H1 (cell line): ENCODE data around the gene CHD2. TPM values are rescaled to one million over a fixed set of nuclear protein-coding genes. Genes with fewer than 3 reads are reported as not detected.

ENCODE experiments used
- CTCF ChIA-PET: fragments of 300-600 bp; sonication (Branson Sonifier 250); formaldehyde crosslinking; loops from one replicate; lab custom pipeline; 2021; ENCODE audit not compliant: partially characterized antibody; lab: Charles Lee
- POLR2A ChIA-PET: fragments of 300-600 bp; sonication (Branson Sonifier 250); formaldehyde crosslinking; loops from one replicate; lab custom pipeline; 2021; ENCODE audit warnings: inconsistent platforms; ENCODE audit not compliant: partially characterized antibody; lab: Charles Lee
- DNase-seq, 2 experiments: peaks; one replicate each; pipeline versions ENCODE4 v3.0.0 to v3.0.0-alpha.2; 2010 to 2022; ENCODE audit warnings: low spot score in 2 of 2, low read depth in 1 of 2, mixed read lengths in 1 of 2
- FAIRE-seq: peaks from 2 replicates; lab custom pipeline; 2011; peaks lifted over from hg19 to GRCh38; lab: Jason Lieb, UNC
- H2AFZ ChIP-seq: 2 replicates; pipeline ENCODE4 v1.8.1; 2012; ENCODE audit warnings: low read length, inconsistent platforms
- H2AK5ac ChIP-seq: 2 replicates; pipeline ENCODE4 v1.6.1; 2013; ENCODE audit warnings: low read depth, low read length
- H2BK120ac ChIP-seq: replicated peaks from 2 replicates; pipeline ENCODE3; 2013; ENCODE audit warnings: low read depth, low read length, inconsistent platforms
- H2BK12ac ChIP-seq: 2 replicates; pipeline ENCODE4 v1.6.1; 2013; ENCODE audit warnings: low read depth, low read length
- H2BK15ac ChIP-seq: 2 replicates; pipeline ENCODE4 v1.6.1; 2013; ENCODE audit warnings: low read length
- H2BK20ac ChIP-seq: 2 replicates; pipeline ENCODE4 v1.6.1; 2013; ENCODE audit warnings: low read length
- H2BK5ac ChIP-seq: 2 replicates; pipeline ENCODE4 v1.6.1; 2013; ENCODE audit warnings: low read depth, low read length
- H3K14ac ChIP-seq: 2 replicates; pipeline ENCODE4 v1.6.1; 2013; ENCODE audit warnings: inconsistent platforms; ENCODE audit not compliant: insufficient read length
- H3K18ac ChIP-seq: 2 replicates; pipeline ENCODE4 v1.6.1; 2013; ENCODE audit warnings: low read length; ENCODE audit errors: extremely low read depth
- H3K23ac ChIP-seq: 2 replicates; pipeline ENCODE4 v1.6.1; 2013; ENCODE audit warnings: inconsistent platforms; ENCODE audit not compliant: insufficient read length
- H3K23me2 ChIP-seq: 2 replicates; pipeline ENCODE4 v1.6.1; 2013; ENCODE audit warnings: low read depth, low read length
- H3K27ac ChIP-seq: 2 replicates; pipeline ENCODE4 v1.6.1; 2011; ENCODE audit warnings: low read depth, low read length, inconsistent platforms
- H3K27me3 ChIP-seq, 4 experiments: replicated peaks in 1 of 4; 1 replicate in 1 of 4; 2 replicates in 3 of 4; pipeline versions ENCODE4 v1.6.1 to v1.8.1; 2011 to 2013; ENCODE audit warnings: low read length in 3 of 4, mild to moderate bottlenecking in 3 of 4, inconsistent platforms in 2 of 4, mixed read lengths in 2 of 4, moderate library complexity in 1 of 4; ENCODE audit not compliant: control insufficient read depth in 3 of 4, insufficient read depth in 3 of 4; ENCODE audit errors: extremely low read depth in 1 of 4
- H3K36me3 ChIP-seq, 4 experiments: 2 replicates each; pipeline versions ENCODE4 v1.6.1 to v1.8.1; 2011 to 2013; ENCODE audit warnings: mild to moderate bottlenecking in 4 of 4, low read length in 3 of 4, moderate library complexity in 2 of 4, control low read depth in 1 of 4, inconsistent platforms in 1 of 4; ENCODE audit not compliant: insufficient read depth in 4 of 4, control insufficient read depth in 2 of 4
- H3K4ac ChIP-seq: replicated peaks from 2 replicates; pipeline ENCODE3; 2013; ENCODE audit warnings: low read length, low read depth, mixed read lengths, inconsistent platforms; ENCODE audit not compliant: insufficient read length
- H3K4me1 ChIP-seq, 4 experiments: replicated peaks in 1 of 4; 1 replicate in 1 of 4; 2 replicates in 3 of 4; pipeline versions ENCODE4 v1.6.1 to v1.8.1; 2011 to 2013; ENCODE audit warnings: low read length in 3 of 4, inconsistent platforms in 2 of 4, mixed read lengths in 1 of 4; ENCODE audit not compliant: insufficient read depth in 4 of 4, control insufficient read depth in 3 of 4
- H3K4me2 ChIP-seq, 2 experiments: 2 replicates each; pipeline versions ENCODE4 v1.6.1 to v1.8.1; 2011 to 2013; ENCODE audit warnings: low read depth in 2 of 2, low read length in 2 of 2, control low read depth in 1 of 2, inconsistent platforms in 1 of 2, mild to moderate bottlenecking in 1 of 2; ENCODE audit not compliant: insufficient read depth in 1 of 2
- H3K4me3 ChIP-seq, 4 experiments: fragments of 200-600, 300-600 bp in 1 of 4; sonication (generic), shearing (Covaris generic), sonication (Bioruptor Twin) in 1 of 4; 2 replicates each; pipeline versions ENCODE4 v1.5.1 to v1.8.1; 2011 to 2016; ENCODE audit warnings: low read length in 4 of 4, low read depth in 3 of 4, control low read depth in 2 of 4, inconsistent platforms in 2 of 4, mild to moderate bottlenecking in 2 of 4, mixed read lengths in 1 of 4, moderate library complexity in 1 of 4; ENCODE audit not compliant: insufficient read depth in 2 of 4; ENCODE audit errors: extremely low read depth in 1 of 4
- H3K56ac ChIP-seq: replicated peaks from 2 replicates; pipeline ENCODE3; 2013; ENCODE audit warnings: low read depth, mild to moderate bottlenecking, mixed read lengths, low read length, inconsistent platforms; ENCODE audit not compliant: insufficient read length
- H3K79me1 ChIP-seq: 2 replicates; pipeline ENCODE4 v1.6.1; 2013; ENCODE audit warnings: low read depth, low read length, control low read depth
- H3K79me2 ChIP-seq, 2 experiments: 2 replicates each; pipeline versions ENCODE4 v1.6.1 to v1.8.1; 2012 to 2013; ENCODE audit warnings: low read length in 2 of 2, mild to moderate bottlenecking in 2 of 2, inconsistent platforms in 1 of 2; ENCODE audit not compliant: insufficient read depth in 2 of 2, control insufficient read depth in 1 of 2
- H3K9ac ChIP-seq, 4 experiments: replicated peaks in 1 of 4; 1 replicate in 1 of 4; 2 replicates in 3 of 4; pipeline versions ENCODE4 v1.6.1 to v1.8.1; 2011 to 2013; ENCODE audit warnings: low read depth in 3 of 4, low read length in 3 of 4, control low read depth in 2 of 4, mild to moderate bottlenecking in 2 of 4, moderate library complexity in 2 of 4, inconsistent platforms in 1 of 4; ENCODE audit errors: extremely low read depth in 1 of 4
- H3K9me3 ChIP-seq, 2 experiments: 2 replicates each; pipeline versions ENCODE4 v1.6.1 to v1.8.1; 2012 to 2013; ENCODE audit warnings: mild to moderate bottlenecking in 2 of 2, moderate library complexity in 2 of 2, control low read depth in 1 of 2, inconsistent platforms in 1 of 2, low read depth in 1 of 2, low read length in 1 of 2, mixed read lengths in 1 of 2; ENCODE audit not compliant: insufficient read depth in 2 of 2
- H4K20me1 ChIP-seq, 2 experiments: replicated peaks in 1 of 2; 2 replicates each; pipeline versions ENCODE3 to v1.8.1; 2011 to 2013; ENCODE audit warnings: inconsistent platforms in 2 of 2, low read length in 2 of 2, mild to moderate bottlenecking in 1 of 2; ENCODE audit not compliant: insufficient read depth in 2 of 2, control insufficient read depth in 1 of 2
- H4K5ac ChIP-seq: 2 replicates; pipeline ENCODE4 v1.6.1; 2013; ENCODE audit warnings: low read length, low read depth, mixed read lengths, inconsistent platforms; ENCODE audit not compliant: insufficient read length
- H4K8ac ChIP-seq: 2 replicates; pipeline ENCODE4 v1.8.0; 2013; ENCODE audit warnings: mild to moderate bottlenecking, moderate library complexity, low read length, inconsistent platforms; ENCODE audit not compliant: insufficient read depth; ENCODE audit errors: extremely low read depth
- H4K91ac ChIP-seq: replicated peaks from 2 replicates; pipeline ENCODE3; 2013; ENCODE audit warnings: low read length, mixed read lengths, inconsistent platforms; ENCODE audit not compliant: insufficient read length
- CHD1 ChIP-seq: IDR thresholded peaks from 2 replicates; pipeline ENCODE4 v1.6.1; 2012; ENCODE audit warnings: low read depth, low read length, improper control_type of control experiment
- CTBP2 ChIP-seq: IDR thresholded peaks from 2 replicates; pipeline ENCODE4 v1.7.0; 2011; ENCODE audit warnings: borderline replicate concordance, mild to moderate bottlenecking, moderate library complexity, mixed read lengths, low read length; ENCODE audit not compliant: insufficient read depth, insufficient read length
- EGR1 ChIP-seq: IDR thresholded peaks from 2 replicates; pipeline ENCODE4 v1.6.1; 2011; ENCODE audit warnings: low read depth, low read length, borderline replicate concordance
- GTF2F1 ChIP-seq: IDR thresholded peaks from 2 replicates; pipeline ENCODE4 v1.6.1; 2012; ENCODE audit warnings: low read depth, low read length, improper control_type of control experiment, borderline replicate concordance
- KDM4A ChIP-seq: IDR thresholded peaks from one replicate; pipeline ENCODE4 v1.7.1; 2012; ENCODE audit warnings: low read depth, mild to moderate bottlenecking, moderate library complexity, low read length, inconsistent platforms; ENCODE audit not compliant: severe bottlenecking
- SP2 ChIP-seq: IDR thresholded peaks from 2 replicates; pipeline ENCODE4 v1.6.1; 2012; ENCODE audit warnings: mild to moderate bottlenecking, low read length, inconsistent platforms
- ZNF274 ChIP-seq: IDR thresholded peaks from 2 replicates; pipeline ENCODE4 v1.7.0; 2012; ENCODE audit warnings: low read length, borderline replicate concordance; ENCODE audit errors: extremely low read depth
- WGBS, 2 experiments: shearing (Covaris generic) in 1 of 2; methylation state at CpG; one replicate each; pipeline versions ENCODE4 v1.1.6 to v1.1.7; 2013 to 2015; ENCODE audit warnings: low lambda C conversion rate in 2 of 2, mixed read lengths in 2 of 2, inconsistent platforms in 1 of 2, low coverage in 1 of 2, missing lambda C conversion rate in 1 of 2; ENCODE audit not compliant: insufficient replicate concordance in 2 of 2, insufficient coverage in 1 of 2, insufficient read length in 1 of 2; ENCODE audit errors: extremely low coverage in 1 of 2, missing lambda C conversion rate in 1 of 2; 5-methylcytosine and 5-hydroxymethylcytosine counted together
- polyA plus RNA-seq, 7 experiments: library from polyadenylated mRNA; depleted of rRNA in 3 of 7; stranded (reverse) in 5 of 7; unstranded in 2 of 7; fragments of >200 nt in 5 of 7; fragments of 200-250 nt in 2 of 7; gene quantifications; 1 replicate in 5 of 7; 2 replicates in 1 of 7; 4 replicates in 1 of 7; pipeline versions ENCODE4 v1.2.1 to v1.2.3, GENCODE V29; 2011 to 2013; ENCODE audit warnings: missing spikeins in 2 of 7, mixed read lengths in 2 of 7
- total RNA-seq: library from RNA; stranded (reverse); fragmentation: NEBNext Ultra II Directional; extraction: Animal tissue kit (Norgen Biotek cat#: 25700); gene quantifications from 2 replicates; pipeline ENCODE4 v1.2.1, GENCODE V29; 2021
- TF ChIP-seq, protein P1 (sequence below), 3 experiments: IDR thresholded peaks; 1 replicate in 2 of 3; 2 replicates in 1 of 3; pipeline versions ENCODE4 v1.5.1 to v1.6.1; 2011; ENCODE audit warnings: low read length in 3 of 3, mild to moderate bottlenecking in 3 of 3, inconsistent platforms in 2 of 3, low read depth in 1 of 3, moderate library complexity in 1 of 3; ENCODE audit not compliant: insufficient read depth in 1 of 3; ENCODE audit errors: control extremely low read depth in 1 of 3

The CHD2 gene
- total and polyA plus RNA-seq, 2 of the 8 experiments (the other 6 are each of a cell fraction or from before 2014, with no cell fraction given), result 28.8 to 70.0 TPM

DNA sequence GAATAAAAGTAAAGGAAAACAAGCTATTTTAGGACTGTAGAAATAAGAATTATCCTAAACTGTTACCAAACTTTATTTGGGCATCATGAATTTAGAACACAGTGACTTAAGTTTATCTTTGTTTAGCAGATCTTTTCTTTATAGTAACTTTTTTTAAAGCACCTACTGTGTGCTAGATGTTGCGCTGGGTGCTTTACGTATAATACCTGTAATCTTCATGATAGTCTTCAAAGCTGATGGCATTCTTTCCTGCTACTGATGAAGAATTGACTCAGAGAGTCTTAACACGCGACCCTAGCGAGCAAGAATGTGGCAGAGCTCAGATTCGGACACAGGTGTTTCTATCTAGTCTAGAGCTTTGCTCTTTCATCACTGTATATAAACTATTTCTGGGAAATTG lies 53.9 kb downstream of the CHD2 start:
- no peak overlapping the region for H2BK20ac ChIP-seq
- H3K4me2 ChIP-seq, result no peak overlapping the region
- POLR2A ChIA-PET, result interaction anchor here (0.9 to 1.7 kb wide), 2 partner anchors 10 to 17 kb away, joined by 3 to 5 read pairs; no protein-coding TSS in a partner anchor
- FAIRE-seq, result no peak
- H3K14ac ChIP-seq, result no peak overlapping the region
- no peak overlapping the region for H3K4ac ChIP-seq
- H3K56ac ChIP-seq, result no peak overlapping the region
- no peak overlapping the region for H4K91ac ChIP-seq
- H4K8ac ChIP-seq, result no peak overlapping the region
- CTCF ChIA-PET, result interaction anchor here (0.6 to 3.1 kb wide), 22 partner anchors 9 to 202 kb away, joined by 3 to 10 read pairs (median 3); no protein-coding TSS in a partner anchor
- DNase-seq, result no peak
- no peak overlapping the region for H2BK12ac ChIP-seq
- no peak overlapping the region for H2BK5ac ChIP-seq
- H3K79me2 ChIP-seq, result peaks cover 0 to 27% of the 10 kb centered on the region in 2 experiments; a peak in 2 of 4 replicates
- H4K20me1 ChIP-seq, result peaks cover 0 to 2% of the 10 kb centered on the region in 2 experiments
- no peaks in the 10 kb centered on the region for H3K9me3 ChIP-seq
- no peak for TF ChIP-seq EGR1
- TF ChIP-seq, protein P1, sequence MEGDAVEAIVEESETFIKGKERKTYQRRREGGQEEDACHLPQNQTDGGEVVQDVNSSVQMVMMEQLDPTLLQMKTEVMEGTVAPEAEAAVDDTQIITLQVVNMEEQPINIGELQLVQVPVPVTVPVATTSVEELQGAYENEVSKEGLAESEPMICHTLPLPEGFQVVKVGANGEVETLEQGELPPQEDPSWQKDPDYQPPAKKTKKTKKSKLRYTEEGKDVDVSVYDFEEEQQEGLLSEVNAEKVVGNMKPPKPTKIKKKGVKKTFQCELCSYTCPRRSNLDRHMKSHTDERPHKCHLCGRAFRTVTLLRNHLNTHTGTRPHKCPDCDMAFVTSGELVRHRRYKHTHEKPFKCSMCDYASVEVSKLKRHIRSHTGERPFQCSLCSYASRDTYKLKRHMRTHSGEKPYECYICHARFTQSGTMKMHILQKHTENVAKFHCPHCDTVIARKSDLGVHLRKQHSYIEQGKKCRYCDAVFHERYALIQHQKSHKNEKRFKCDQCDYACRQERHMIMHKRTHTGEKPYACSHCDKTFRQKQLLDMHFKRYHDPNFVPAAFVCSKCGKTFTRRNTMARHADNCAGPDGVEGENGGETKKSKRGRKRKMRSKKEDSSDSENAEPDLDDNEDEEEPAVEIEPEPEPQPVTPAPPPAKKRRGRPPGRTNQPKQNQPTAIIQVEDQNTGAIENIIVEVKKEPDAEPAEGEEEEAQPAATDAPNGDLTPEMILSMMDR (IDR thresholded peaks at IDR 0.05; ENCODE audit: control extremely low read depth in 1 of 3, insufficient read depth in 1 of 3, low read depth in 1 of 3, low read length in 3 of 3), result no peak
- TF ChIP-seq GTF2F1, result no peak
- no peak for TF ChIP-seq CTBP2
- no peak for TF ChIP-seq CHD1
- no peak for TF ChIP-seq KDM4A
- TF ChIP-seq SP2, result no peak
- TF ChIP-seq ZNF274, result no peak
- H4K5ac ChIP-seq, result no peak overlapping the region
- H2BK120ac ChIP-seq, result no peak overlapping the region
- no peak overlapping the region for H3K23ac ChIP-seq
- no peak overlapping the region for H2AFZ ChIP-seq
- peaks cover 0 to 2% (median 0%) of the 10 kb centered on the region in 4 experiments; a peak in 2 of 7 replicates for H3K4me1 ChIP-seq
- no peaks in the 10 kb centered on the region; the same call in 1 of the 2 replicates for H3K79me1 ChIP-seq
- H3K36me3 ChIP-seq, result peaks cover 27 to 99% (median 53%) of the 10 kb centered on the region in 4 experiments
- no peak overlapping the region for H2AK5ac ChIP-seq
- H3K4me3 ChIP-seq, result no peak overlapping the region
- H3K27me3 ChIP-seq, result no peaks in the 10 kb centered on the region
- WGBS, 2 experiments, result 87% methylated on average over 6 of the region's 6 CpGs; no CpG with 5 or more reads in 1 of the 2 experiments
- H3K27ac ChIP-seq, result no peak overlapping the region
- no peak overlapping the region for H3K18ac ChIP-seq
- H2BK15ac ChIP-seq, result no peak overlapping the region
- no peaks in the 10 kb centered on the region for H3K23me2 ChIP-seq
- no peak overlapping the region for H3K9ac ChIP-seq
